CD14-positive monocyte (primary cell): ENCODE results near the gene SPSB2. TPM values are rescaled to one million over a fixed set of nuclear protein-coding genes. Genes with fewer than 3 reads are reported as not detected.
A peak's percentile ranks its signal among the peaks of the same experiment; 100 is the strongest.
"Not testable (repeated sequence)": the region's sequence is repeated elsewhere in the genome, so short reads cannot be mapped to it uniquely, and the experiment has no call there.

Source experiments
- DNase-seq, 3 donors: peaks; one replicate each; pipeline ENCODE4 v3.0.0-alpha.2; 2011 to 2022
- H2AFZ ChIP-seq: 2 replicates; pipeline ENCODE4 v1.6.0; 2012; ENCODE audit warnings: mild to moderate bottlenecking, low read depth, low read length, inconsistent platforms; ENCODE audit not compliant: insufficient read depth, poor library complexity, severe bottlenecking
- H3K27ac ChIP-seq, 2 donors: 1 replicate in 1 of 2; 2 replicates in 1 of 2; pipeline ENCODE4 v1.5.1; 2012 to 2013; ENCODE audit warnings: low read length in 2 of 2, control low read depth in 1 of 2, inconsistent platforms in 1 of 2, low read depth in 1 of 2, mild to moderate bottlenecking in 1 of 2
- H3K27me3 ChIP-seq, 2 donors: one replicate each; pipeline versions ENCODE4 v1.6.0 to v1.6.1; 2011 to 2013; ENCODE audit warnings: low read length in 2 of 2; ENCODE audit not compliant: control insufficient read depth in 2 of 2, insufficient read depth in 2 of 2
- H3K36me3 ChIP-seq, 2 donors: replicated peaks in 1 of 2; 1 replicate in 1 of 2; 2 replicates in 1 of 2; pipeline versions ENCODE4 v1.5.1 to v1.6.1; 2012 to 2013; ENCODE audit warnings: low read length in 2 of 2, control low read depth in 1 of 2, inconsistent platforms in 1 of 2, mild to moderate bottlenecking in 1 of 2; ENCODE audit not compliant: insufficient read depth in 2 of 2, control insufficient read depth in 1 of 2
- H3K4me1 ChIP-seq, 2 donors: 1 replicate in 1 of 2; 2 replicates in 1 of 2; pipeline versions ENCODE4 v1.5.1 to v1.6.1; 2012 to 2013; ENCODE audit warnings: low read length in 2 of 2, control low read depth in 1 of 2, inconsistent platforms in 1 of 2, mild to moderate bottlenecking in 1 of 2, moderate library complexity in 1 of 2; ENCODE audit not compliant: insufficient read depth in 2 of 2, control insufficient read depth in 1 of 2
- H3K4me2 ChIP-seq: replicated peaks from 2 replicates; pipeline ENCODE3; 2012; ENCODE audit warnings: low read length, moderate library complexity, mild to moderate bottlenecking; ENCODE audit not compliant: poor library complexity, severe bottlenecking; ENCODE audit errors: extremely low read depth
- H3K4me3 ChIP-seq, 3 experiments: fragments of 200-600 bp in 1 of 3; sonication (generic) in 1 of 3; replicated peaks in 1 of 3; 1 replicate in 2 of 3; 2 replicates in 1 of 3; pipeline ENCODE4 v1.5.1; 2011 to 2013; ENCODE audit warnings: low read length in 3 of 3, mild to moderate bottlenecking in 3 of 3, control low read depth in 2 of 3, low read depth in 2 of 3, inconsistent platforms in 1 of 3, moderate library complexity in 1 of 3
- H3K79me2 ChIP-seq: 2 replicates; pipeline ENCODE4 v1.6.0; 2012; ENCODE audit warnings: mild to moderate bottlenecking, control low read depth, inconsistent platforms, low read length, moderate library complexity; ENCODE audit not compliant: insufficient read depth
- H3K9ac ChIP-seq: 2 replicates; pipeline ENCODE4 v1.6.0; 2017; ENCODE audit warnings: low read length, mild to moderate bottlenecking; ENCODE audit not compliant: insufficient read depth, poor library complexity, severe bottlenecking
- H3K9me3 ChIP-seq, 2 donors: replicated peaks in 1 of 2; 1 replicate in 1 of 2; 2 replicates in 1 of 2; pipeline versions ENCODE4 v1.5.1 to v1.6.1; 2012 to 2013; ENCODE audit warnings: low read length in 2 of 2, control low read depth in 1 of 2; ENCODE audit not compliant: control insufficient read depth in 1 of 2, insufficient read depth in 1 of 2
- H4K20me1 ChIP-seq: 2 replicates; pipeline ENCODE4 v1.6.0; 2012; ENCODE audit warnings: mild to moderate bottlenecking, low read length, control low read depth, moderate library complexity; ENCODE audit not compliant: insufficient read depth
- H3K27ac Mint-ChIP-seq, 7 donors: one replicate each; pipeline ENCODE4 v1.8.0; 2020; ENCODE audit warnings: mild to moderate bottlenecking in 7 of 7, mixed read lengths in 7 of 7, moderate library complexity in 6 of 7, inconsistent platforms in 2 of 7
- H3K27me3 Mint-ChIP-seq, 3 donors: one replicate each; pipeline ENCODE4 v1.8.0; 2021 to 2022; ENCODE audit warnings: low read depth in 3 of 3, mild to moderate bottlenecking in 3 of 3, mixed read lengths in 3 of 3, moderate library complexity in 3 of 3, inconsistent platforms in 1 of 3
- H3K36me3 Mint-ChIP-seq, 2 donors: one replicate each; pipeline ENCODE4 v1.8.0; 2020; ENCODE audit warnings: mixed read lengths in 2 of 2, inconsistent platforms in 1 of 2, mild to moderate bottlenecking in 1 of 2
- H3K4me1 Mint-ChIP-seq: one replicate; pipeline ENCODE4 v1.8.0; 2020; ENCODE audit warnings: mild to moderate bottlenecking, mixed read lengths
- H3K4me3 Mint-ChIP-seq, 2 donors: one replicate each; pipeline ENCODE4 v1.8.0; 2020; ENCODE audit warnings: mild to moderate bottlenecking in 2 of 2, mixed read lengths in 2 of 2, moderate library complexity in 1 of 2
- H3K9me3 Mint-ChIP-seq, 7 donors: one replicate each; pipeline ENCODE4 v1.8.0; 2020 to 2022; ENCODE audit warnings: mixed read lengths in 7 of 7, mild to moderate bottlenecking in 6 of 7, moderate library complexity in 6 of 7, inconsistent platforms in 2 of 7
- WGBS: methylation state at CpG from one replicate; pipeline ENCODE4 v1.1.5; 2013; ENCODE audit warnings: missing lambda C conversion rate; ENCODE audit not compliant: insufficient coverage; 5-methylcytosine and 5-hydroxymethylcytosine counted together
- intact Hi-C, 2 donors: fragments of 100-400 bp; cut with micrococcal nuclease; formaldehyde crosslinking; loops; one replicate each; pipeline versions ENCODE4 v1.15.0 to v1.15.1; 2023
- polyA plus RNA-seq, 3 donors: library from polyadenylated mRNA; depleted of rRNA in 1 of 3; unstranded in 2 of 3; stranded (reverse) in 1 of 3; fragments of 300-500 nt in 2 of 3; fragments of >200 nt in 1 of 3; fragmentation: Illumina TruSeq in 2 of 3; gene quantifications; 1 replicate in 2 of 3; 2 replicates in 1 of 3; pipeline ENCODE4 v1.2.3, GENCODE V29; 2012 to 2021
- TF ChIP-seq, protein P1 (sequence below): fragments of 200-600 bp; IDR thresholded peaks from one replicate; pipeline ENCODE4 v1.8.0; 2022; ENCODE audit warnings: antibody characterized with exemption, mild to moderate bottlenecking

Gene SPSB2
- polyA plus RNA-seq, 3 donors, result 4.7 to 6.9 (median 6.6) TPM

DNA sequence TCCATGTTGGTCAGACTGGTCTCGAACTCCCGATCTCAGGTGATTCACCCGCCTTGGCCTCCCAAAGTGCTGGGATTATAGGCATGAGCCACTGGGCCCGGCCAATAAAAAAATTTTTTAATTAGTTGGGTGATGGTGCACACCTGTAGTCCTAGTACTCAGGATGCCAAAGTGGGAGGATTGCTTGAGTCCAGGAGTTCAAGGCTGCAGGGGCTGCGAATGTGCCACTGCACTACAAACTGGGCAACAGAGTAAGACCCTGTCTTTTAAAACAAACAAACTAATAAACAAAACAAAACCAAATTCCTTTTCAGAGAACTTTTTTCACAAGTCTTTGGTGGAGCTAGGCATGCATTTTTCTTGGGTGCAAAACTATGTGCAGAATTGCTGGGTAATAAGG is 10.1 kb upstream of the SPSB2 start:
- Mint-ChIP-seq H3K4me1 (peaks cover 24% of the 10 kb centered on the region), H3K27ac (no peak overlapping the region), H3K4me3 (no peak overlapping the region), H3K27me3 (peaks cover 0 to 1% (median 0%) of the 10 kb centered on the region in 3 donors), H3K9me3 (no peaks in the 10 kb centered on the region), H3K36me3 (peaks cover 28 to 31% of the 10 kb centered on the region in 2 donors)
- Histone ChIP-seq H3K27ac (no peak overlapping the region), H3K4me2 (no peak overlapping the region), H4K20me1 (no peaks in the 10 kb centered on the region), H3K4me3 (no peak overlapping the region), H3K9me3 (no peaks in the 10 kb centered on the region), H3K36me3 (peaks cover 13 to 33% of the 10 kb centered on the region in 2 donors), H3K9ac (no peak overlapping the region), H3K27me3 (no peaks in the 10 kb centered on the region), H2AFZ (no peak overlapping the region), H3K79me2 (peaks cover 2% of the 10 kb centered on the region), H3K4me1 (peaks cover 27 to 31% of the 10 kb centered on the region in 2 donors)
- intact Hi-C loops, result no loop called here
- TF ChIP-seq, protein P1, sequence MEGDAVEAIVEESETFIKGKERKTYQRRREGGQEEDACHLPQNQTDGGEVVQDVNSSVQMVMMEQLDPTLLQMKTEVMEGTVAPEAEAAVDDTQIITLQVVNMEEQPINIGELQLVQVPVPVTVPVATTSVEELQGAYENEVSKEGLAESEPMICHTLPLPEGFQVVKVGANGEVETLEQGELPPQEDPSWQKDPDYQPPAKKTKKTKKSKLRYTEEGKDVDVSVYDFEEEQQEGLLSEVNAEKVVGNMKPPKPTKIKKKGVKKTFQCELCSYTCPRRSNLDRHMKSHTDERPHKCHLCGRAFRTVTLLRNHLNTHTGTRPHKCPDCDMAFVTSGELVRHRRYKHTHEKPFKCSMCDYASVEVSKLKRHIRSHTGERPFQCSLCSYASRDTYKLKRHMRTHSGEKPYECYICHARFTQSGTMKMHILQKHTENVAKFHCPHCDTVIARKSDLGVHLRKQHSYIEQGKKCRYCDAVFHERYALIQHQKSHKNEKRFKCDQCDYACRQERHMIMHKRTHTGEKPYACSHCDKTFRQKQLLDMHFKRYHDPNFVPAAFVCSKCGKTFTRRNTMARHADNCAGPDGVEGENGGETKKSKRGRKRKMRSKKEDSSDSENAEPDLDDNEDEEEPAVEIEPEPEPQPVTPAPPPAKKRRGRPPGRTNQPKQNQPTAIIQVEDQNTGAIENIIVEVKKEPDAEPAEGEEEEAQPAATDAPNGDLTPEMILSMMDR, result no peak
- 98% methylated on average over 4 of the region's 5 CpGs for WGBS
- DNase-seq, result no peak

DNA sequence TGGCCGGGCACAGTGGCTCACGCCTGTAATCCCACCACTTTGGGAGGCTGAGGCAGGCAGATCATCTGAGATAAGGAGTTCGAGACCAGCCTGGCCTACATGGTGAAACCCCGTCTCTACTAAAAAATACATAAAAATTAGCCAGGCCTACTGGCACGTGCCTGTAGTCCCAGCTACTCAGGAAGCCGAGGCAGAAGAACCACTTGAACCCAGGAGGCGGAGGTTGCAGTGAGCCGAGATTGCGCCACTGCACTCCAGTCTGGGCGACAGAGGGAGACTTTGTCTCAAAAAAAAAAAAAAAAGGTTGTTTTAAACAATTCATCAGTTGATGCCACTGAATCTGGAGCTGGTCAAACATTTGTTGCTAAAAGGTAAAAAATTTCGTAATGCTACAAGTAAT is 6.7 kb upstream of the SPSB2 start:
- H3K4me3 Mint-ChIP-seq, H3K4me2 ChIP-seq, H3K4me3 ChIP-seq, H3K9me3 Mint-ChIP-seq, H4K20me1 ChIP-seq, intact Hi-C loops, H3K27me3 ChIP-seq, H3K9ac ChIP-seq, H3K4me1 ChIP-seq, H2AFZ ChIP-seq, DNase-seq, H3K9me3 ChIP-seq, H3K27me3 Mint-ChIP-seq, H3K79me2 ChIP-seq: not testable (repeated sequence)
- Mint-ChIP-seq H3K27ac (peak overlapping the region in 4 of 7 donors; percentile 55 to 82 (median 70)), H3K4me1 (peaks cover 12% of the 10 kb centered on the region), H3K36me3 (peaks cover 37 to 45% of the 10 kb centered on the region in 2 donors)
- Histone ChIP-seq H3K27ac (peak overlapping the region in 1 of 2 donors; percentile 28), H3K36me3 (peaks cover 17 to 33% of the 10 kb centered on the region in 2 donors)
- 32% methylated on average over 8 of the region's 11 CpGs for WGBS

DNA sequence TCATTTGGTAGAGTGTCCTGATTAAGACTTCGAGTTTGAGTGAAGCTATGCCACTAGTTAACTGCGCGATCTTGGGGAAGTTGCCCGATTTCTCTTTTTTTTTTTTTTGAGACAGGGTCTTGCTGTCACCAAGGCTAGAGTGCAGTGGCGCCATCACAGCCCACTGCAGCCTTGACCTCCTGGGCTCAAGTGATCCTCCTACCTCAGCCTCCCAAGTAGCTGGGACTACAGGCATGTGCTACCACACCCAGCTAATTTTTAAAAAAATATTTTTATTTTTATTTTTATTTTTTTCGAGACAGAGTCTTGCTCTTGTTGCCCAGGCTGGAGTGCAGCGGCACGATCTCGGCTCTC is 889 bp upstream of the SPSB2 start:
- peaks cover 30 to 52% of the 10 kb centered on the region in 2 donors for H3K4me1 ChIP-seq
- WGBS, result 36% methylated on average over 7 of the region's 9 CpGs
- Mint-ChIP-seq H3K36me3 (peaks cover 35 to 43% of the 10 kb centered on the region in 2 donors), H3K27ac (peak overlapping the region; percentile 84 to 95 (median 94)), H3K4me3 (peak overlapping the region; percentile 87 to 90), H3K4me1 (peaks cover 50% of the 10 kb centered on the region)
- not testable (repeated sequence) for H3K9me3 ChIP-seq, H3K27me3 Mint-ChIP-seq, H3K9me3 Mint-ChIP-seq, DNase-seq, H3K27me3 ChIP-seq
- H4K20me1 ChIP-seq, result peaks cover 41% of the 10 kb centered on the region
- peak overlapping the region; percentile 62 to 92 (median 87) for H3K4me3 ChIP-seq
- peaks cover 20 to 28% of the 10 kb centered on the region in 2 donors for H3K36me3 ChIP-seq
- peak overlapping the region; percentile 81 to 95 for H3K27ac ChIP-seq
- H3K4me2 ChIP-seq, result peak overlapping the region; percentile 96
- intact Hi-C loops, result loop anchor here (5.0 kb wide), 3 partner anchors 33 to 88 kb away; partner anchors contain the start of genes C12orf57 (in 1 of the 2) and RNU7-1 (in 1 of the 2)
- peak overlapping the region; percentile 90 for H2AFZ ChIP-seq
- H3K9ac ChIP-seq, result peak overlapping the region; percentile 81
- H3K79me2 ChIP-seq, result peaks cover 45% of the 10 kb centered on the region
